ENCODE results near the gene MGST2. TPM values are rescaled to one million over a fixed set of nuclear protein-coding genes. Genes with fewer than 3 reads are reported as not detected.

Gene MGST2
- total RNA-seq, 3 donors from 2014 or later = 64.3 to 134 (median 119) TPM

- intact Hi-C loops (cut with DNase I, micrococcal nuclease) = no loop called here
- TF ChIP-seq CTCF (IDR thresholded peaks at IDR 0.05) = no peak
- H3K9me3 ChIP-seq = no peaks in the 10 kb centered on the region
- DNase-seq (no peak), ATAC-seq (no peak)
- no peak overlapping the region for H3K4me3 ChIP-seq
- H3K4me1 ChIP-seq (ENCODE audit: low read depth) = no peaks in the 10 kb centered on the region
- H3K36me3 ChIP-seq (ENCODE audit: low read depth) = no peaks in the 10 kb centered on the region
Observed at GRCh38 chr4:139700568-139700967, 34.9 kb downstream of the MGST2 start.

GRCh38 chr4:139704915-139705485 is 39.4 kb downstream of the MGST2 start:
- intact Hi-C loops (cut with DNase I, micrococcal nuclease) = no loop called here
- no peak for TF ChIP-seq CTCF (IDR thresholded peaks at IDR 0.05)

GRCh38 chr4:139709660-139710059 is 44.0 kb downstream of the MGST2 start:
- Histone ChIP-seq H3K9me3 (no peaks in the 10 kb centered on the region), H3K4me3 (no peak overlapping the region), H3K4me1 (ENCODE audit: low read depth) (no peaks in the 10 kb centered on the region), H3K36me3 (ENCODE audit: low read depth) (no peaks in the 10 kb centered on the region)
- ATAC-seq (peak; percentile 74), DNase-seq (peak in 1 of 3 donors; percentile 25)
- intact Hi-C loops (cut with DNase I, micrococcal nuclease) = no loop called here
- no peak for TF ChIP-seq CTCF (IDR thresholded peaks at IDR 0.05)

More at GRCh38 chr4:139704915-139705485, 39.4 kb downstream of the MGST2 start:
- no peaks in the 10 kb centered on the region for H3K36me3 ChIP-seq (ENCODE audit: low read depth)
- H3K9me3 ChIP-seq = no peaks in the 10 kb centered on the region
- DNase-seq (no peak), ATAC-seq (no peak)
- no peak overlapping the region for H3K4me3 ChIP-seq
- H3K4me1 ChIP-seq (ENCODE audit: low read depth) = no peaks in the 10 kb centered on the region

GRCh38 chr4:139710073-139710472 is 44.5 kb downstream of the MGST2 start:
- intact Hi-C loops (cut with DNase I, micrococcal nuclease) = no loop called here
- H3K9me3 ChIP-seq = no peaks in the 10 kb centered on the region
- no peak overlapping the region for H3K4me3 ChIP-seq
- no peak for DNase-seq
- H3K4me1 ChIP-seq (ENCODE audit: low read depth) = no peaks in the 10 kb centered on the region
- TF ChIP-seq CTCF (IDR thresholded peaks at IDR 0.05) = no peak
- no peaks in the 10 kb centered on the region for H3K36me3 ChIP-seq (ENCODE audit: low read depth)
- no peak for ATAC-seq

GRCh38 chr4:139711461-139711860 is 45.8 kb downstream of the MGST2 start:
- Histone ChIP-seq H3K4me3 (no peak overlapping the region), H3K9me3 (no peaks in the 10 kb centered on the region), H3K4me1 (ENCODE audit: low read depth) (no peaks in the 10 kb centered on the region), H3K36me3 (ENCODE audit: low read depth) (no peaks in the 10 kb centered on the region)
- intact Hi-C loops (cut with DNase I, micrococcal nuclease) = no loop called here
- ATAC-seq (no peak), DNase-seq (no peak)
- TF ChIP-seq CTCF (IDR thresholded peaks at IDR 0.05) = no peak

- intact Hi-C loops (cut with DNase I, micrococcal nuclease) = no loop called here
- ATAC-seq (no peak), DNase-seq (no peak)
- Histone ChIP-seq H3K4me1 (ENCODE audit: low read depth) (no peaks in the 10 kb centered on the region), H3K36me3 (ENCODE audit: low read depth) (no peaks in the 10 kb centered on the region), H3K9me3 (no peaks in the 10 kb centered on the region), H3K4me3 (no peak overlapping the region)
- no peak for TF ChIP-seq CTCF (IDR thresholded peaks at IDR 0.05)
Observed at GRCh38 chr4:139712882-139713281, 47.3 kb downstream of the MGST2 start.
